HepG2 (cell line): ENCODE measurements around the gene PPP1R15A. TPM values are rescaled to one million over a fixed set of nuclear protein-coding genes. Genes with fewer than 3 reads are reported as not detected.
A peak's percentile ranks its signal among the peaks of the same experiment; 100 is the strongest.

Source experiments
- CTCF ChIP-seq: sonication (generic); formaldehyde crosslinking; IDR thresholded peaks from 2 replicates; pipeline ENCODE4 v1.5.0; 2020; ENCODE audit warnings: mild to moderate bottlenecking, missing genetic modification reagents, moderate library complexity
- KLF12 ChIP-seq: sonication (generic); formaldehyde crosslinking; IDR thresholded peaks from 2 replicates; pipeline ENCODE4 v1.4.0; 2020; ENCODE audit warnings: missing genetic modification reagents, borderline replicate concordance
- NRL ChIP-seq: sonication (generic); formaldehyde crosslinking; IDR thresholded peaks from 2 replicates; pipeline ENCODE4 v1.5.0; 2020; ENCODE audit warnings: missing genetic modification reagents, mild to moderate bottlenecking, moderate library complexity, borderline replicate concordance
- PAX8 ChIP-seq: sonication (generic); formaldehyde crosslinking; IDR thresholded peaks from 2 replicates; pipeline ENCODE4 v1.8.0; 2022; ENCODE audit warnings: mild to moderate bottlenecking, missing genetic modification reagents, borderline replicate concordance
- PHF8 ChIP-seq: sonication (generic); formaldehyde crosslinking; IDR thresholded peaks from 2 replicates; pipeline ENCODE4 v1.5.0; 2020; ENCODE audit warnings: missing genetic modification reagents
- PLSCR1 ChIP-seq: sonication (generic); formaldehyde crosslinking; IDR thresholded peaks from 2 replicates; pipeline ENCODE4 v1.5.0; 2020; ENCODE audit warnings: missing genetic modification reagents, mild to moderate bottlenecking, borderline replicate concordance
- PRMT3 ChIP-seq: sonication (generic); formaldehyde crosslinking; IDR thresholded peaks from 2 replicates; pipeline ENCODE4 v1.8.1; 2022; ENCODE audit warnings: low read depth, mild to moderate bottlenecking, moderate library complexity, missing genetic modification reagents, borderline replicate concordance
- RXRB ChIP-seq: IDR thresholded peaks from 2 replicates; pipeline ENCODE4 v1.6.1; 2016; ENCODE audit warnings: borderline replicate concordance, missing genetic modification reagents, missing compliant biosample characterization
- USF2 ChIP-seq, 2 experiments: sonication (generic) in 1 of 2; formaldehyde crosslinking in 1 of 2; IDR thresholded peaks; 2 replicates each; pipeline versions ENCODE4 v1.5.1 to v1.6.1; 2011 to 2020; ENCODE audit warnings: borderline replicate concordance in 1 of 2, low read depth in 1 of 2, low read length in 1 of 2, mild to moderate bottlenecking in 1 of 2, missing genetic modification reagents in 1 of 2, moderate library complexity in 1 of 2
- ZNF280B ChIP-seq: sonication (generic); formaldehyde crosslinking; IDR thresholded peaks from 2 replicates; pipeline ENCODE4 v1.5.0; 2020; ENCODE audit warnings: missing genetic modification reagents, mild to moderate bottlenecking, borderline replicate concordance
- ZNF280D ChIP-seq: sonication (generic); formaldehyde crosslinking; IDR thresholded peaks from 2 replicates; pipeline ENCODE4 v1.5.1; 2020; ENCODE audit warnings: mild to moderate bottlenecking, missing genetic modification reagents
- ZNF333 ChIP-seq: sonication (generic); formaldehyde crosslinking; IDR thresholded peaks from 2 replicates; pipeline ENCODE4 v1.4.0; 2020; ENCODE audit warnings: mild to moderate bottlenecking, missing genetic modification reagents, borderline replicate concordance
- ZNF574 ChIP-seq: sonication (generic); formaldehyde crosslinking; IDR thresholded peaks from 2 replicates; pipeline ENCODE4 v1.4.0; 2020; ENCODE audit warnings: missing genetic modification reagents
- polyA plus RNA-seq, 8 experiments: library from polyadenylated mRNA; depleted of rRNA in 3 of 8; stranded (reverse) in 7 of 8; unstranded in 1 of 8; fragments of >200 nt; fragmentation: Illumina TruSeq in 4 of 8; extraction: Trizol in 4 of 8; gene quantifications; 2 replicates each; pipeline versions ENCODE4 v1.2.1 to v1.2.3, GENCODE V29; 2011 to 2016; ENCODE audit warnings: low read depth in 4 of 8, missing spikeins in 1 of 8, mixed read lengths in 1 of 8; ENCODE audit not compliant: insufficient read depth in 1 of 8
- total RNA-seq, 5 experiments: library from RNA; depleted of rRNA; stranded (reverse); fragments of >200 nt; fragmentation: Illumina TruSeq; extraction: Trizol; gene quantifications; 2 replicates each; pipeline ENCODE4 v1.2.3, GENCODE V29; 2016; ENCODE audit warnings: low read depth in 1 of 5

PPP1R15A gene
- total and polyA plus RNA-seq, 2 of the 13 experiments (the other 11 are each of a cell fraction or from before 2014, with no cell fraction given): 15.6 to 18.5 TPM

GRCh38 chr19:48872182-48872883 lies at the start of gene PPP1R15A (continued):
- TF ChIP-seq CTCF (CRISPR knock-in tag): 0 out of 2 replicates have a peak, but pooled peaks have one; percentile 3
- TF ChIP-seq ZNF280B (CRISPR knock-in tag): peak; percentile 72; the same call in 1 of the 2 replicates
- TF ChIP-seq RXRB (CRISPR knock-in tag): peak; percentile 31; the same call in 1 of the 2 replicates
- peak; percentile 79; the same call in 1 of the 2 replicates for TF ChIP-seq NRL
- TF ChIP-seq KLF12 (CRISPR knock-in tag): no peak
- TF ChIP-seq ZNF333 (CRISPR knock-in tag): peak; percentile 72; the same call in 1 of the 2 replicates
- TF ChIP-seq ZNF280D (CRISPR knock-in tag): 0 out of 2 replicates have a peak, but pooled peaks have one; percentile 34
- TF ChIP-seq PHF8 (CRISPR knock-in tag): peak; percentile 73
- no peak for TF ChIP-seq PLSCR1 (CRISPR knock-in tag)
- TF ChIP-seq ZNF574 (CRISPR knock-in tag): peak; percentile 71
- TF ChIP-seq PRMT3 (CRISPR knock-in tag): no peak
- TF ChIP-seq PAX8 (CRISPR knock-in tag): 0 out of 2 replicates have a peak, but pooled peaks have one; percentile 21
- no peak for TF ChIP-seq USF2 (IDR thresholded peaks at IDR 0.05; ENCODE audit: low read depth, low read length)
- no peak for TF ChIP-seq USF2 (CRISPR knock-in tag; IDR thresholded peaks at IDR 0.05; ENCODE audit: borderline replicate concordance)
